Activated gamma-delta T cell (primary cell): ENCODE measurements around the gene ZC3H12C.

Experiments
- DNase-seq: peaks from one replicate; lab custom pipeline; 2025; lab: John Stamatoyannopoulos, UW

ZC3H12C gene

DNA sequence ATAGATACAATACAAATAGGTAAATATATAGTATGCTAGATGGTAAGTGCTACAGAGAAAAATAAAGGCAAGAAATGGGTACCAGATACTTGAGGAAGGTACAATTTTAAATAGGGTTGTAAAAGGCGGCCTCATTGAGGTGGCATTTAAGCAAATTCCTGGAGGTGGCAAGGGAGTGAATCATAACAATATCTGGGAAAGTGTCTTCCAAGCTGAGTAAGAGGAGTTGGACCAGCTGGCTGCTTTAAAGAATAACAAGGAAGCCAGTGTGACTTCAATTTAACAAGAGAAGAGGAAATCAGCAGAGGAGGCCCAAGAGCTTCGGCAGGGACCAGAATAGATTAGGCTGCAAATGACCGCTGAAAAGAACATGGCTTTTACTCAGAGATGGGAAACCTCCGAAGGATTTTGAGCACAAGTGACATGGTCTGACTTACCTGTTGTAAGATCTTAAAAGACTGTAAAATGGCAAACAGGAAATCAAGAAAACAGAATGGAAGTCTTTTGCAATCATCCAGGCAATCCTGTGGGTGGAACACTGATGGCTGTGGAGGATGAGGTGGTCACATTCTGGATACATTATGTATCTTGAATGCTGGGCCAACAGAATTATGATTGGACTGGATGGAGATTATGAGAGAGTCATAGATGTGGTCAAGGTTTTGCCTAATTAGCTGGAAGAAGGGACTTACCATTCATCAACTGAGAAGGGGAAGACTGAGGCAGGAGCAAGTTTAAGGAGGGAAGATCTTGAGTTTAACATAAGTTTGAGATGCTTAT lies 126.0 kb downstream of the ZC3H12C start:
- DNase-seq = no peak
